Activated naive CD4-positive, alpha-beta T cell treated with anti-CD3 and anti-CD28 coated beads, Interleukin-2, amount 50 U/mL, for 16 hours (primary cell): ENCODE data around the gene AMIGO1.

ENCODE experiments used
- DNase-seq: peaks from one replicate; pipeline ENCODE4 v3.0.0-alpha.2; 2020

The AMIGO1 gene, protein sequence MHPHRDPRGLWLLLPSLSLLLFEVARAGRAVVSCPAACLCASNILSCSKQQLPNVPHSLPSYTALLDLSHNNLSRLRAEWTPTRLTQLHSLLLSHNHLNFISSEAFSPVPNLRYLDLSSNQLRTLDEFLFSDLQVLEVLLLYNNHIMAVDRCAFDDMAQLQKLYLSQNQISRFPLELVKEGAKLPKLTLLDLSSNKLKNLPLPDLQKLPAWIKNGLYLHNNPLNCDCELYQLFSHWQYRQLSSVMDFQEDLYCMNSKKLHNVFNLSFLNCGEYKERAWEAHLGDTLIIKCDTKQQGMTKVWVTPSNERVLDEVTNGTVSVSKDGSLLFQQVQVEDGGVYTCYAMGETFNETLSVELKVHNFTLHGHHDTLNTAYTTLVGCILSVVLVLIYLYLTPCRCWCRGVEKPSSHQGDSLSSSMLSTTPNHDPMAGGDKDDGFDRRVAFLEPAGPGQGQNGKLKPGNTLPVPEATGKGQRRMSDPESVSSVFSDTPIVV

DNA sequence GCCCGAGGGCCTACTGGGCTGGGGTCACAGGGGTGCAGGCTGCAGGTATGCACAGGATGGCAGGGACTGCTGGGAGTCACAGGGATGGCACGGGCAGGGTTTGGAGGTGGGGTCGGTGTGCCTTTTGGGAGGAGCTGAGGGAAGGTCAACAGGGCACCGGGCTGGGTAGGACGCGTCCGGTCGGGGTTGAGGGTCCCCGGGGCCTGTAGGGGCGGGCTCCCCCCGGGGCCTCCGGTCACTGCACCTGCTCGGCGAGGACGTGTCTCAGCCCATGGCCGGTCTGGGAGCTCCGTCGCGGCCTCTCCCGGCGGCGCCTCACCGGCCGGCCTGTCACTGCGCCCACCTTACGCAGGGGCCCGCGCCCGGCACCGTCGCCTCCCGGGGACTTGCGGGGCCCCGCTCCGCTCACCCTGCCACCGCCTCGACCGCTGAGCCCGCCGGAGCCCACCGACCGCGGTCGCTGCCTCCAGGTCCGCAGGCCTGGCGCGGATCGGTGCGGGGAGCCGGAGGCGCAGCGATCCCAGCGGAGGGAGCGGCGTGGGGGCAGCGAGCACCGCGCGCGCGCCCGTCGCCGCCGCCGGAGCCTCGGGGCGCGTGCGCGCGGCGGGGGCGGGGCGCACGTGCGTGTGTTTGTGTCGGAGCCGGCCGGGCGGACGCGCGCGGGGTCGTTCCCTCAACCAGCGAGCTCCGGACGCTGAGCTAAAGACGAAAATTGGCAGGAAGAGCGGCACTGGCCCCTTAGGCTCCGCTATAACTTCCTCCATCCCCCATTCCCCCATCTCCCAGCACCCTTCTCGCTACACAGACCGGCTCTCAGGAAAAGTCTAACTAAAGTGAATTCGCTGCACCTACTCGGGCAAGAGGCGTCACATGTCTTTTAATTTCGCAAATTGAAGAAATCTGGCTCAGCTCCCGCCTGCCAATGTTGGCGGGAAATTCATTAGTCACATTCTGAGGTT is at the start of gene AMIGO1:
Gene AMIGO1 (minus strand): TSS at position 552 of the 959 bp plus-strand sequence. CDS start 815 bp downstream, outside the sequence.
- peak; percentile 75 for DNase-seq

DNA sequence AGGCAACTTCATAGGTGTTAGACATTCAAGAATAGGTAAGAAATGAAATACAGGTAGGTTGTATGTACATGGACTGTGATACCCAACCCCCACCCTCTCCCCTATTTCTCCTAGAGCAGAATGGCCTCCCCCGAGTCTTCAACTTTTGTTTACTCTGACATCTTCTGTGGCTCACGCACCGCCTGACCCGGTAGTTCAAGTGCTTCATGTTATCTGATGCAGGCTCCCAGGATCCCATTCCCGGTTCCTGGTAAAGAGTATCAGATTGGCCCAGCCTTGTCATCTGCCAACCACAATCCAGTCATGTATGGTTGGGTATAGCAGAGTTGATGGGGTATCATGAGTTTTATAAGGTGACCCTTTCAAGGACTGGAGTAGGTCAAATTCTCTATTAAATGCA is 48.0 kb upstream of the AMIGO1 start:
- no peak for DNase-seq

DNA sequence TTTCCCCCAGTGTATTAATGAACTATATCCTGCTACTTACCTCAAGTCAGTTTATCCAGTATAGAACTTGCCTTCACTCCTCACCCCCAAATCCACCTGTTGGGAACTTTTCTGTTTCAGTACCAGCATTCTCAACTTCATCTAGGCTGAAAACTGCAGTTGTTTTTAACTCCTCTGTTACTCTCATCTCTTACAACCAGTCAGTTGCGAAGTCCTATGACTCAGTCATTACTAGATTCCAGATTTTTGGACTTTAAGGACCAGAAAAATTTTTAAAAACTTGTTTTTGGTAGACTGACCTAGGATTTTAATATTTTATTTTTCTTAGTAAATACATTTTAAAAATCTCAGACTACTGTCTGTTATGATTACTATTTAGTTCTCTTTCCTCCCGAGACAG is 47.0 kb upstream of the AMIGO1 start:
- DNase-seq: no peak

DNA sequence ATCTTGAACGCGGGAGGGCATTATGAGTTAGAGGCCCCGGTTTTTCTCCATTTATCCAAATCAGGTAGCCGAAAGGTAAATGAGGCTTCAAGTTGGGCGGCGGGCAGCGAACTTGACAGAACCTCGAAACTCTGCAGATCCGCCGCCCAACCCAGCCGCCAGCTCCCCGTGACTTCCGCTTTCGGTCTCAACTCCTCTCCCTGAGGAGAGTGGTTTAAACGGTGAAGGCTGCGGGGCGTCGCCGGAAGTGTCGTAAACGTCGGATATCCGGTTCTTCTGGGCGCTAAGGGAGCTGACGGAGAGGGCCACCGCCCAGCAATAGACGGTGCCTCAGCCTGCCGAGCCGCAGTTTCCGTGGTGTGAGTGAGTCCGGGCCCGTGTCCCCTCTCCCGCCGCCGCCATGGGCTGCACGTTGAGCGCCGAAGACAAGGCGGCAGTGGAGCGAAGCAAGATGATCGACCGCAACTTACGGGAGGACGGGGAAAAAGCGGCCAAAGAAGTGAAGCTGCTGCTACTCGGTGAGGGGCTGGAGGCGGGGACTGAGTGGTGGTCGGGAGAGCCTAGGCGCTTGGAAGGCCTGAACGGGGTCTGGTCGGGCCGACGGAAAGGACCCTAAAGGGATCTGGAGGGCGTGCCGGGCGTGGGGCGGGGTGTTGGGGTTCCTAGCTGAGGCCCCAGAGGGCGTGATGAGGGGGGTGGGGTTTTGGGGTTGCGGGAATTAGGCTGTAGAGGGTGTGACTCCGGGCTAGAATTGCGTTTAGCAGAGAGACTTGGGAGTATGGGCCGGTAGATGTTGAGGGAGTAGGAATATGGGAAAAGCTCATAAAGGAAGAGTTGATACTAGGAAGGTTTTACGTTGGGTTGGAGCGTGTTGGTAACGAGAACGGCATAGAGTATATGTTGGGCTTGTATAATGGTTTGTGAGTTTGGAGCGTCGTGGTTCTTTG is 39.1 kb upstream of the AMIGO1 start, which contains the start of gene GNAI3:
Gene GNAI3 (plus strand): TSS at position 295 of the 947 bp plus-strand sequence. CDS start 106 bp downstream, at position 401.
- peak; percentile 94 for DNase-seq

DNA sequence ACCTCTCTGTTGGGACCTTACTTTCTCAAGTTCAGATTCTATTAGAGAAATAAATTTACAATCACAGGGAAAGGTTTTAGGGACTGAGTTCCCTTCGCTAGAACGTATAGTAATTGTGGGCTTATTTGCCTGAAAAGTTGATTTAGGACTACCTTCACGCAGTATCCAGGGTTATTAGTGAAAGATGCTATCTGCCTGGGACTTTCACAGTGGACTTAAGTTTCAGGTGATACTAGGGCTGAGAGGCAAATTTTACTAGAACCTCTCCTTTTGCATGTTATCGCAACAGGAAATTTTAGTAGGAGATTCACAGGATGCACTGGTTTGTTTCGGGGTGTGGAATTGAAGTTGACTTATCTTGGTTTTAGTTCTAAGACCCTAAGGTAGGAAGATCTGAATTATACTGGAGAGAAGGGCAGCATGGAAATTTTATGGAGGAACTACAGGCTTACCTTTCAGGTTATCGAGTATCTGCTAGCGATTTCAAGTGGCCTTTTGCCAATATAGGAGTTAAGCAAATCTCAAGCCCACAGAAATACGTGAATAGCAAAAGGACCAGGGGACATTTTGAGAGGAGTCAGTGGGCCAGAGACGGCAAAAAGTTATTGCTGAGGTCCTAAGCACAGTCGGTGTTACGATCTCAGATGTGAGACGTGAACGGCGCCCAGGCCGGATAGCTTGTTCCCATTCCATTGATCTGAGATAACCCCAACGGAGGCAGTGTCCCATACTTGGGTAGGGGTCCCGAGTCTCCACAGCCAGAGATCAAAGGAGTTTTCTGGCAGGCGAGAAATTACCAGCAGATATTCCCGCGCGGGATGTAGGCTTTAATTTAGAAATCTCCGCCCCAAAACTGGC is 38.2 kb upstream of the AMIGO1 start:
- DNase-seq: no peak

DNA sequence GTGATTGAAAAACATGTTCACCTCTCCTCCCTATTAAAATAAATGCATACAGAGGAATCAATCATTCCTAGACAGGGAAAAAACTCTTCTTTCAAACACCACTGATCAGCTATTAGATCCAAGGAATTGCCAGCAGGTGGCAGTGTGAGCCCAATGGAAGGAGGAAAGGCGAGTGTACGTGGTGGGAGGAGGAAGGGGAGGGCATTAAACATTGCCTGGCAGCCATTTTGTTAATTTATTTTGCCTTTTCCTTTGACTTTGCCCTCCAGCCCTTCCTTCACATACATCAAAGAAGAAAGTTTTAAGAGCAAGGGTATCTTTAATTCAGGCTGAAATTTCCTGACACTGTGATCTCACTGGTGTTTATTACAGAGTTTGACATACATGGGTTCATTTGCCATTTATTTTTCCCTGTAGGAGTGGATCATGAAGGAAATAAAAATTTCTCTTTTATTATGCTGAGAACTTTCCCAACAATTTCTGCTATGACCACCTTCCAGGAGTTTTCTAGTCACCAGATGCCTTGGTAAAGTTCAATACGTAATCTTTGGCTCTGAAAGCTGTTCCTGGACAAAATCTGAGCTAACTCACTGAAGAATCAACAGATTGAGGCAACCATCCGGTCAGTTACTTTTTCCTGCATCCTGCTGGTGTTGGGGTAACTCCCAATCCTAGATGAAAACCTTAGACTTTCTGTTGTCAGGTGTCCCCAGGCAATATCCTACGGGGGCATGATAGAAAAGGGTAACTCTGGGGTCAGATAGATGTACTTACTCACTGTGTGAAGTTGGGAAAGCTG is 37.0 kb upstream of the AMIGO1 start:
- DNase-seq: peak; percentile 89

DNA sequence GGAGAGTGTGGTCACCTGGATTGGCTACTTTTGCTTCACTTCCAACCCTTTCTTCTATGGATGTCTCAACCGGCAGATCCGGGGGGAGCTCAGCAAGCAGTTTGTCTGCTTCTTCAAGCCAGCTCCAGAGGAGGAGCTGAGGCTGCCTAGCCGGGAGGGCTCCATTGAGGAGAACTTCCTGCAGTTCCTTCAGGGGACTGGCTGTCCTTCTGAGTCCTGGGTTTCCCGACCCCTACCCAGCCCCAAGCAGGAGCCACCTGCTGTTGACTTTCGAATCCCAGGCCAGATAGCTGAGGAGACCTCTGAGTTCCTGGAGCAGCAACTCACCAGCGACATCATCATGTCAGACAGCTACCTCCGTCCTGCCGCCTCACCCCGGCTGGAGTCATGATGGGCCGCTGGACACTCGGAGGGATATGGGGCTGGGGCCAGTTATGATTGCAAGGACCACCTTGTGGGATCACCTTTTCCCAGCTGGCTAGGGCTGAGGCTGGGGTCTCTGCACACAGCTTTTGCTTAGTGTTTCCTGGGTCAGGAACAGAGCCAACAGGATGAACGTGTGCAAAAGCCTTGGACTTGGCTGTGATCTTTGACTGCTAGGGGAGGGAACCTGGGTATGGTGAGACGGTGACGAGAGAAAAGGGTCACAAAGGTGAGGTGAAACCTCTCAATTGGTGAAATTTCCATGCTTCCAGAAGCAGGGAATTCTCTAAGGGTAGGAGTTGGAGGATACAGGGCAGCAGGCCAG is 34.6 kb upstream of the AMIGO1 start:
- no peak for DNase-seq

DNA sequence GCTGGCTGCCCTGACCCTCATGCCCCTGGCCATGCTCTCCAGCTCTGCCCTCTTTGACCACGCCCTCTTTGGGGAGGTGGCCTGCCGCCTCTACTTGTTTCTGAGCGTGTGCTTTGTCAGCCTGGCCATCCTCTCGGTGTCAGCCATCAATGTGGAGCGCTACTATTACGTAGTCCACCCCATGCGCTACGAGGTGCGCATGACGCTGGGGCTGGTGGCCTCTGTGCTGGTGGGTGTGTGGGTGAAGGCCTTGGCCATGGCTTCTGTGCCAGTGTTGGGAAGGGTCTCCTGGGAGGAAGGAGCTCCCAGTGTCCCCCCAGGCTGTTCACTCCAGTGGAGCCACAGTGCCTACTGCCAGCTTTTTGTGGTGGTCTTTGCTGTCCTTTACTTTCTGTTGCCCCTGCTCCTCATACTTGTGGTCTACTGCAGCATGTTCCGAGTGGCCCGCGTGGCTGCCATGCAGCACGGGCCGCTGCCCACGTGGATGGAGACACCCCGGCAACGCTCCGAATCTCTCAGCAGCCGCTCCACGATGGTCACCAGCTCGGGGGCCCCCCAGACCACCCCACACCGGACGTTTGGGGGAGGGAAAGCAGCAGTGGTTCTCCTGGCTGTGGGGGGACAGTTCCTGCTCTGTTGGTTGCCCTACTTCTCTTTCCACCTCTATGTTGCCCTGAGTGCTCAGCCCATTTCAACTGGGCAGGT is 33.9 kb upstream of the AMIGO1 start:
- no peak for DNase-seq

DNA sequence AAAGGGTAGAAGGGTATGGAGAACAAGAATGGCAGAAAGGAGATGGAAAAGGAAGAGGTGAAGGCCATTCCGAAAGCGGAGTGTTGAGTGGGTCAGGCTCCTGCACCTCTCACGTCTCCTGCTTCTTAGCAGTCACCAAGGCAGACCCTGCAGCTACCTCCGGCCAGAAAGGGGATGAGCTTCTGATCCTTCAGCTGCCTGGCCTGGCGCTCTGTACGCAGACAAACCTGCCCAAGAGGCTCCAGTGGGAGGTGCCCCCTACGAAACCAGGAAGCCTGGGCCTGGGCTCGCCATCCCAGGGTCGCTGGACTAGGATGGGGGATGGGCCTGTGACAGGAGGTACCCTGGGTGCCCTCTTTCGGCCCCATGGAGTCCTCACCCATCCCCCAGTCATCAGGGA is 33.1 kb upstream of the AMIGO1 start:
- no peak for DNase-seq

DNA sequence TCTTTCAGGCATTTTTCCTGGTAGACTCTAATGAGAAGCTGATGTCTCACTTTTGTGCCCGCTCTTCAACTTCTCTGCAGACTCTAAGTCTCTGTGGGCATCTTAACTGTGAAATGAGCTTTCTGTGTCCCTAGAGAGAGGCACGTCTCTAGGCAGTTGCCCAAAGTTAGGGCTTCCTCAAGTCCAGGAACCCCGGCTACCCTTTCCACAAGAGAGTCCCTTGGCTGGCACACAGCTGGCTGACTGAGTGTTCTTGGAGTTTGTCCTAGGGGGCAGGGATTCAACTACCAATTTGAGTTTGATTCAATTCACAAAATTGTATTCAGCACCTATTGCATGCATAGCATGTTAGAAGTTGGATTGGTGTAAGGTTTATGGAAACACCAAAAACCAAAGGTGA is 31.6 kb upstream of the AMIGO1 start:
- DNase-seq: no peak

DNA sequence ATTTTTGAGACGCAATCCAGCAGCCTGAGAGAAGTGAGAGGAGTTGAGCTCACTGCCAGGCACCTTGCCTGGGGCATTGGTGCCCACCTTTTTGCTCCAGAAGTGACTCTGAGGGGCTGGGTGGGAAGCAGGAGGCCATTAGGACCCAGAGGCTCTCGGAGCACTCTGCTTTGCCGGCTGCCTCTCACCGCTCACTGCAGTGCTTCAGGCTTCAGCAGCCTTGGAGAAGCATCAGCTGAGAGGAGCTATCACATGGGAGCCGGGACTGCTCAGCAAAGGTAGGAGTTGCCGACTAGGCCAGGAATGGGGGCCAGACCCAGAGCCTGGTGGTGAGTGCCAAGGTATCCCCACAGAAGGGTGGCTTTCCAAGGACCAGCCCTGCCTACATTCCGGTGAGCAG is 30.1 kb upstream of the AMIGO1 start, which contains the start of gene GPR61:
Gene GPR61 (plus strand): TSS at position 197 of the 400 bp plus-strand sequence. CDS start 3,151 bp downstream, outside the sequence.
- no peak for DNase-seq

DNA sequence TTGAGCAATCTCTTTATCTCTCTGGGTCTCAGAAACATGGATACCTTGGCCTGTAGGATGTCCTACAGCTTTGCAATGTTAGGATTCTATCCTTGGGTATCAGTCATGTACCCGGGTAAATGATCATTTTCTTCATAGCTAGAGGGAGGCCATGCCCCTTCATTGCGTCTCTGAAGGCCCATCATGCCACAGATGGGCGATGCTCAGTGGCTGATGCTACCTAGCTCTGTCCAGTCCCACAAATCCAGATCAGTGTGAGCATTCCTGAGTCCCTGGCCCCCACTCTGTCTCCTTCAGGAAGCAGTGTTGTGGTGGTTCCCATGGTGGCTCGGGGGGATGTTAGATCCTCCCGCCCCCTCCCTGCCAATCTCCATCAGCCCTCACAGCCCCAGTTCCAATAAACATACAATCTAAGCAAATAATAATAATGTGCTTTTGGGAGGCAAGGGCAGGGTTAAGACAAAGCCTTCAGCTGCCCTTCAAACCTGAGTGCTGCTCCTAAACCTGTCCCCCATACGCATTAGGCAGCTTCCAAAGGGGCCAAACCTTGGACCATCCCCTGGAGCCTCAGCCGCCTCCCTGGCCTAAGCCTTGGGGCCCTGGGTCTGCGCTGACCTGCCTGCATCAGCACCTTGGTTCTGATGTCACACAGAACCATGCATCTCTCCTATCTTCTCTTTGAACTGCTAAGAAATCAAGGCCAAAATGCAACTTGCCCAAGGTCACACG is 29.5 kb upstream of the AMIGO1 start:
- no peak for DNase-seq

DNA sequence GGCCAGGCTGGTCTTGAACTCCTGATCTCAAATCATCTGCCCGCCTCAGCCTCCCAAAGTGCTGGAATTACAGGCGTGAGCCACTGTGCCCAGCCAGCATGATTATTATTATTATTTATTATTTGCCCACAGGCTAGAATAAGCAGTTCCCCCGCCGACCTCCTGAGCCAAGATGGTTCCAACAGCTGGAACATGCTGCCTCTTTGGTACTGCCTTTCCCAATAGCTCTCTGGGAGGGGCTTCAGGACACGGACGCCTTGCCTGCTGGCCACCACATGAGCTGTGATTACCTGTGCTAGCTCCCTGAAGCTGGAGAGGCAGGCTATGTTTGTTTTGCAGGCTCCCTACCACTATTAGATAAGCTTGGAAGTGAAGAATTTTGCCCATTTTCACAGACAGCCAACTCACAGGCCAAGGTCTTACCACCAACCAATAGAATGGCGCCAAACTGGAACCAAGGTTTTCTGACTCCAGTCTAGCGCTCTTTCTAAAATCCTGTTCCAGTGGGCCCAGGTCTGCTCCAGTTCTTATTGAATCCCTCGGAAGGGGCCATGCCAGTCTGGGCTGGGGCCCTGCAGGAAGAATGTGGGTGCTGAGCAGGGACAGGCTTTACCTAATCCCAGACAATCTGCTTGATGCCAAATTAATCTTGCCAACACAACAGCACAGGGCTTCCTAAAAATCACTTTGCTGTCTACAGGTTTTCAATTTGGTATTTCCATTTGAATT is 28.1 kb upstream of the AMIGO1 start:
- no peak for DNase-seq

DNA sequence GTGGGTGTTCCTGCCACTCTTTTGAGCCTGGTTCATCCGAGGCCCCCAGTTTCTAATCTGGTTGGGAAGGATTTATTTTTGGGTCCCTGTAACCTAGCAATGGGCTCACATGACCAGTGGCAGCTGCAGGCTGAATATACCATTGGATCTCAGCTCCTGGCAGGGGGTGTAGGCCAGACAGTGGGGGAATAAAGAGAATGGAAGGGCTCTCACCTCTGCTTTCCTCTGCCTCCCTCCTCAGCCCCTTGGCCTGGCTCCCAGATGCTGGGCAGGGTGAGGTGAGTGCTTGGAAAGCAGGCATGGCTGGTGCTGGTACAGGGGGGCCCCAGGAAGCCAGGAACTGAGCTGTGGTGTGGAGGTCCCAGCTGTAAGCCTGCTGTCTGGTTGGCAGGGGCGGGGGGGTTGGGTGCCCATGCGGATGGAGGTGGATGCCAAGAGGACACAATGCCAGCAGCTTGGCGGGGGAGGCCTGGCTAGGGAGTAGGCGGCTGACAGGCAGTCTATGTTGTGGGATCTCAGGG is 26.5 kb upstream of the AMIGO1 start:
- no peak for DNase-seq

DNA sequence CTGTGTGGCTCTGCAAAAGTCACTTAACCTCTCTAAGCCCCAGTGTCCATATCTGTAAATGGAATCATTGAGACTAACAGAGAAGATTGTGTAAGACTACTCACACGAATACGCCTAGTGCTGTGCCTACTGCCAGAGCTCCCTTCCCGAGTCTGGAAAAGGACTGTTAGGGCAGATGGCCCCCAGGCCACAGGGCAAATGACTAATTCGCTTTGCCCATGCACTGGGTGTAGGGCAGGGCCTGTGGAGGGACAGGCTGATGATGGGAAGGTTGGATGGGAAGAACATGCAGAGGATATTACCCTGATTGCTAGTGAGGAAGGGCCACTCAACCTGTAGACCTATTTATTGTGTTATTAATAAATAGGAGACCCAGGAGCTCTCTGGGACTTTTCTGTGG is 26.0 kb upstream of the AMIGO1 start:
- no peak for DNase-seq

DNA sequence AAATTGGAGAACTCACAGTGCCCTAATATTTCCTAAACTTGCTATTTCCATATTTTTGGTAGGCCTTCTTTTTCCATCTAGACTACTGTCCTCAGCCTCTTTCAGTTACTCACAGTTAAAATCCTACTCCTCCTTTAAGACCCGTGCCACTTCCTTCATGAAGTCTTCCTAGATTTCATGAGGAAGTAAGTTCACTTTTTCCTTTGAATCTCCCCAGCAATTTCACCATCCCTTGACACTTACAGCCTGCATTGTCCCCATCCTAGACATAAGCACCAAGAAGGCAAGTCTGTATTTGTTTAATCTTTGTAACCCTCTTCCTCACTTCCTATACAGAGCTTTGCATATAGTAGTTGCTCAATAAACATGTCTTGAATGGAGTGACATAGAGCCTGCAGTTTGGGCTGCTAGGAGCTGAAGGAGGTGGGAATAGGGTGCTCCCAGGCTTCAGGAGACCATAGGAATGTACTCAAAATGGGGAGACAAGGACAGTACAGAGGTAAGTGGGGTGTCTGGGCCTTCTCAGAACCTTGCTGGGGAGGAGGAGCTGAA is 24.9 kb upstream of the AMIGO1 start:
- DNase-seq: no peak
